Adrenal gland (tissue), 12 donors: ENCODE measurements around the gene CTU2. TPM values are rescaled to one million over a fixed set of nuclear protein-coding genes. Genes with fewer than 3 reads are reported as not detected.

ENCODE experiments used
- DNase-seq, 7 donors: peaks; one replicate each; pipeline ENCODE4 v3.0.0-alpha.2; 2019 to 2020
- H3K27ac ChIP-seq, 5 donors: fragments of 200-600 bp; sonication (generic) in 4 of 5; 1 replicate in 3 of 5; 2 replicates in 2 of 5; pipeline versions ENCODE4 v1.5.1 to v1.8.0; 2016 to 2020; ENCODE audit warnings: mild to moderate bottlenecking in 1 of 5
- H3K27me3 ChIP-seq: fragments of 200-600 bp; 2 replicates; pipeline ENCODE4 v1.8.0; 2021
- H3K36me3 ChIP-seq, 2 donors: fragments of 200-600 bp; replicated peaks in 1 of 2; 1 replicate in 1 of 2; 2 replicates in 1 of 2; pipeline versions ENCODE4 v1.5.1 to v1.8.0; 2018 to 2022
- H3K4me1 ChIP-seq, 2 donors: fragments of 200-600 bp; replicated peaks in 1 of 2; 1 replicate in 1 of 2; 2 replicates in 1 of 2; pipeline versions ENCODE4 v1.5.1 to v1.8.0; 2018 to 2021
- H3K4me3 ChIP-seq, 4 donors: fragments of 200-600 bp; sonication (generic) in 3 of 4; one replicate each; pipeline ENCODE4 v1.5.1; 2016 to 2018
- H3K9me3 ChIP-seq, 3 donors: fragments of 200-600 bp; sonication (generic) in 1 of 3; replicated peaks in 1 of 3; 1 replicate in 2 of 3; 2 replicates in 1 of 3; pipeline versions ENCODE4 v1.5.1 to v1.8.0; 2016 to 2021
- CTCF ChIP-seq, 6 experiments: fragments of 450-650 bp in 4 of 6; fragments of 200-600 bp in 2 of 6; sonication (generic) in 1 of 6; IDR thresholded peaks; 1 replicate in 5 of 6; 2 replicates in 1 of 6; pipeline versions ENCODE4 v1.5.1 to v1.8.0; 2016 to 2021; ENCODE audit warnings: antibody characterized with exemption in 6 of 6, mild to moderate bottlenecking in 2 of 6, moderate library complexity in 1 of 6
- POLR2A ChIP-seq, 2 donors: fragments of 450-650 bp; IDR thresholded peaks; one replicate each; pipeline ENCODE4 v1.6.1; 2017; ENCODE audit warnings: antibody characterized with exemption in 2 of 2, mild to moderate bottlenecking in 2 of 2, moderate library complexity in 1 of 2
- WGBS, 4 donors: extraction: QIAGEN DNeasy Blood & Tissue Kit in 2 of 4; methylation state at CpG; one replicate each; pipeline versions ENCODE4 v1.1.5 to v1.1.7; 2013 to 2017; 5-methylcytosine and 5-hydroxymethylcytosine counted together
- intact Hi-C, 2 donors: fragments of 100-400 bp; cut with DNase I; formaldehyde crosslinking; loops; one replicate each; pipeline versions ENCODE4 v1.14.1 to v1.15.0; 2022 to 2023
- polyA plus RNA-seq, 3 donors: library from polyadenylated mRNA; stranded (reverse); fragments of 200-250 nt in 2 of 3; fragments of 350-450 nt in 1 of 3; fragmentation: Illumina TruSeq in 1 of 3; extraction: RNeasy Lipid Tissue Mini Kit (QIAGEN cat#74804) in 1 of 3; gene quantifications; one replicate each; pipeline ENCODE4 v1.2.3, GENCODE V29; 2013 to 2014
- total RNA-seq, 9 donors: library from RNA; depleted of rRNA in 4 of 9; stranded (reverse); fragments of >200 nt in 4 of 9; fragments of 120-200 nt in 1 of 9; fragmentation: NEBNext Ultra II Directional in 1 of 9; extraction: Animal tissue kit (Norgen Biotek cat#: 25700) in 1 of 9; gene quantifications; one replicate each; pipeline versions ENCODE4 v1.1.0 to v1.2.4, GENCODE V29; 2013 to 2023
- donor health status: healthy with polysubstance abuse.
- donor health status: Bipolar disorder and iron deficiency.
- donor health status: DM: yes; HTN: yes; CAD: no.
- donor health status: DM: no; HTN: no; CAD: no.
- donor health status: DM: no; HTN: no; CAD: no.
- donor health status: DM: yes; HTN: yes; CAD: no.

Gene CTU2
- total and polyA plus RNA-seq, 12 donors: 3.6 to 43.8 (median 14.0) TPM

- 37 to 45% (median 43%) methylated on average over 15 to 17 of the region's 17 CpGs for WGBS, 4 donors
- Histone ChIP-seq H3K27ac (peak overlapping the region in 2 of 5 donors; percentile 34 to 78), H3K36me3 (no peaks in the 10 kb centered on the region)
Observed at GRCh38 chr16:88706965-88707826, 893 bp downstream of the CTU2 start.

GRCh38 chr16:88710556-88710955, 4.3 kb downstream of the CTU2 start:
- peaks cover 11 to 14% of the 10 kb centered on the region in 2 donors for H3K4me1 ChIP-seq
- no peak for DNase-seq
- no peak for TF ChIP-seq CTCF (IDR thresholded peaks at IDR 0.05)
- no peak for TF ChIP-seq POLR2A (IDR thresholded peaks at IDR 0.05)
- H3K4me3 ChIP-seq: no peak overlapping the region
- WGBS, 4 donors: 70 to 88% (median 80%) methylated on average over 12 to 16 of the region's 16 CpGs
- intact Hi-C loops: no loop called here
- peaks cover 0 to 21% of the 10 kb centered on the region in 2 donors for H3K36me3 ChIP-seq
- H3K27ac ChIP-seq: no peak overlapping the region
- no peaks in the 10 kb centered on the region for H3K27me3 ChIP-seq
- H3K9me3 ChIP-seq: no peaks in the 10 kb centered on the region

More at GRCh38 chr16:88706965-88707826, 893 bp downstream of the CTU2 start:
- Histone ChIP-seq H3K27me3 (no peaks in the 10 kb centered on the region), H3K9me3 (no peaks in the 10 kb centered on the region), H3K4me1 (peaks cover 17 to 35% of the 10 kb centered on the region in 2 donors), H3K4me3 (peak overlapping the region in 2 of 4 donors; percentile 66 to 98)
- intact Hi-C loops: no loop called here
- no peak for TF ChIP-seq CTCF (IDR thresholded peaks at IDR 0.05)
- no peak for TF ChIP-seq POLR2A (IDR thresholded peaks at IDR 0.05)
- no peak for DNase-seq

- H3K27me3 ChIP-seq: no peaks in the 10 kb centered on the region
- intact Hi-C loops: no loop called here
- H3K27ac ChIP-seq: no peak overlapping the region
- TF ChIP-seq CTCF (IDR thresholded peaks at IDR 0.05): no peak
- TF ChIP-seq POLR2A (IDR thresholded peaks at IDR 0.05): no peak
- no peak overlapping the region for H3K4me3 ChIP-seq
- peaks cover 8 to 10% of the 10 kb centered on the region in 2 donors for H3K4me1 ChIP-seq
- 82 to 94% (median 86%) methylated on average over 2 to 18 of the region's 18 CpGs for WGBS, 4 donors
- no peak for DNase-seq
- no peaks in the 10 kb centered on the region for H3K9me3 ChIP-seq
- H3K36me3 ChIP-seq: peaks cover 0 to 34% of the 10 kb centered on the region in 2 donors
Observed at GRCh38 chr16:88711750-88712340, 5.5 kb downstream of the CTU2 start.

- no peak for DNase-seq
- no peak overlapping the region for H3K4me3 ChIP-seq
- H3K9me3 ChIP-seq: no peaks in the 10 kb centered on the region
- H3K27me3 ChIP-seq: no peaks in the 10 kb centered on the region
- no peak for TF ChIP-seq CTCF (IDR thresholded peaks at IDR 0.05)
- no peak for TF ChIP-seq POLR2A (IDR thresholded peaks at IDR 0.05)
- 76 to 100% (median 78%) methylated on average over 2 to 25 of the region's 25 CpGs for WGBS, 4 donors
- intact Hi-C loops: no loop called here
- peaks cover 2 to 3% of the 10 kb centered on the region in 2 donors for H3K4me1 ChIP-seq
- H3K36me3 ChIP-seq: peaks cover 0 to 40% of the 10 kb centered on the region in 2 donors
- no peak overlapping the region for H3K27ac ChIP-seq
Observed at GRCh38 chr16:88712362-88712979, 6.2 kb downstream of the CTU2 start.
